ENCODE measurements around the gene ACOT9. TPM values are rescaled to one million over a fixed set of nuclear protein-coding genes. Genes with fewer than 3 reads are reported as not detected.
A peak's percentile ranks its signal among the peaks of the same experiment; 100 is the strongest.
"Not testable (repeated sequence)": the region's sequence is repeated elsewhere in the genome, so short reads cannot be mapped to it uniquely, and the experiment has no call there.

ACOT9 gene
- total RNA-seq, 3 donors from 2014 or later: 20.8 to 28.0 (median 24.6) TPM

DNA sequence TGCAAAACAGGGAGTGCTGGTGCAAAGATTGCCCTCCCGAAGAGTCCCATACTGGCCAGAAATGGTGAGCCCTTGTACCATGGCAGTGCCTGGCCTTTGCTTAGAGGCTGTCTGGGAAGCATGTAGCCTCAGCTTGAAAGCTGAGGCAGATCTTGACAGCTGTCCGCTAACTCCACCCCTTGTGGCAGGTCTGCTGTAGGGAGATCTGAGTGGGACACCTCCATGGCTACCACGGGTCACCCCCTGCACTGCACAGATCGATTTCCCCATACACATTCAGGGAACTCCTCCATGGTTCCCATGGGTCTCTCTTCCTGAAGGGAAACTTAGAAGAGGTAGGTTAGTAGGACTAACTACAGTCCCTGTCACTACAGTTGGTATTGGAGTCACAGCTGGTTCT lies 6.1 kb upstream of the ACOT9 start:
- DNase-seq (no peak), ATAC-seq (no peak)
- Mint-ChIP-seq H3K4me3 (no peak overlapping the region), H3K36me3 (ENCODE audit: insufficient read depth) (no peaks in the 10 kb centered on the region), H3K4me1 (ENCODE audit: low read depth) (peaks cover 12% of the 10 kb centered on the region), H3K27me3 (ENCODE audit: low read depth) (no peaks in the 10 kb centered on the region), H3K9me3 (no peaks in the 10 kb centered on the region)

DNA sequence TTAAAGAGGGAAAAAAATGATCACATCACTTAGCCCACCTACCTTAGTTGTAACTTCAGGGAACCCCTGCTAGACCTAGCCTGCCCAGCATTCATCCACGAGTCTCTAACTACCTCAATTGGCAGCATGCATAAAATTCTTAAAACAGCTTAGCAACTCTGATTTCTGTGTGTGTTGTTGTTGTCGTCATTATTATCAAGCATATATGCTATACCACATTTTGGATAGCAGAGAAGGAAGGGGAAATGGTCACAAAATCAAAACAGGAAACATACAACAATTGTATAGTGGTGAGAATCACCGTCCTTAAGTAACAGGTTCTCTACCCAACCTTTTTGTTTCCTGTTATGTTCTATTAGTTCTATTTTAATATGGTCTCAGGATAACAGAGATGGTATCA lies 2.7 kb upstream of the ACOT9 start:
- H3K4me1 Mint-ChIP-seq (ENCODE audit: low read depth): peaks cover 31% of the 10 kb centered on the region
- no peaks in the 10 kb centered on the region for H3K36me3 Mint-ChIP-seq (ENCODE audit: insufficient read depth)
- no peaks in the 10 kb centered on the region for H3K9me3 Mint-ChIP-seq
- DNase-seq: no peak
- no peak overlapping the region for H3K4me3 Mint-ChIP-seq
- ATAC-seq: no peak
- no peaks in the 10 kb centered on the region for H3K27me3 Mint-ChIP-seq (ENCODE audit: low read depth)

DNA sequence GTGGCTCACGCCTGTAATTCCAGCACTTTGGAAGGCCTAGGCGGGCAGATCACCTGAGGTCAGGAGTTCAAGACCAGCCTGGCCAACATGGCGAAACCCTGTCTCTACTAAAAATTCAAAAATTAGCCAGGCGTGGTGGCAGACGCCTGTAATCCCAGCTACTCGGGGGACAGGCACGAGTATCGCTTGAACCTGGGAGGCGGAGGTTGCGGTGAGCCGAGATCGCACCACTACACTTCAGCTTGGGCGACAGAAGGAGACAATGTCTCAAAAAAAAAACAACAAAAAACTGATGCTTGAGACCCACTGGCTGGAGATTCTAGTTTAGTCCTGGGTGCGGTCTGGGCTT lies 521 bp upstream of the ACOT9 start:
- not testable (repeated sequence) for ATAC-seq, DNase-seq
- H3K4me1 Mint-ChIP-seq (ENCODE audit: low read depth): peaks cover 35% of the 10 kb centered on the region

DNA sequence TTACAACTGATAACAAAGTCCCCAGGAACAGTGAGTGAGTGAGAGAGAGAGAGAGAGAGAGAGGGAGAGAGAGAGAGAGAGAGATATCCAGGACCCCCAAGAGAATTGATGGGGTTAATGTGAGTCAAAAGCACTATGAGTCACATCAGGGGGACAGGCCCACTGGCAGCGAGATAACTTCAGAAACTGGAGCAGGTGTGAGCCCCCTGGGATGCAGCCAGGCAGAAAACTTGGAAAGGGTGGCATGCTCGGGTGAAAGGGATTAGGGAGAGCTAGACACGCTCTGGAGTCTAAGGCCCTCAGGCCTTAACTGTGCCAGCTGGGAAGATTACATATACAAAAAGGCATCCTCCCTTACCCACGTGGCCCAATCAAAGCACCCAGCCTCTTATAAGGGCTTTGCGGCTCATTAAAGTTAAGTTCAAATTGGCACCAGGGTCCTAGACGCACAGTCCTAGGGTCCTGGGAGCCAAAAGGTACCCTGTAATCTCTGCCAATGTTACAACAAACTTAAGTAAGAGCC lies 841 bp downstream of the ACOT9 start:
- Mint-ChIP-seq H3K4me3 (peak overlapping the region; percentile 87), H3K27me3 (ENCODE audit: low read depth) (no peaks in the 10 kb centered on the region), H3K9me3 (no peaks in the 10 kb centered on the region), H3K4me1 (ENCODE audit: low read depth) (peaks cover 35% of the 10 kb centered on the region), H3K36me3 (ENCODE audit: insufficient read depth) (no peaks in the 10 kb centered on the region)
- ATAC-seq (peak; percentile 20 to 29), DNase-seq (no peak)

More for the DNA sequence above, 521 bp upstream of the ACOT9 start:
- H3K27me3 Mint-ChIP-seq (ENCODE audit: low read depth); H3K36me3 Mint-ChIP-seq (ENCODE audit: insufficient read depth); H3K9me3 Mint-ChIP-seq: not testable (repeated sequence)
- peak overlapping the region; percentile 87 for H3K4me3 Mint-ChIP-seq

DNA sequence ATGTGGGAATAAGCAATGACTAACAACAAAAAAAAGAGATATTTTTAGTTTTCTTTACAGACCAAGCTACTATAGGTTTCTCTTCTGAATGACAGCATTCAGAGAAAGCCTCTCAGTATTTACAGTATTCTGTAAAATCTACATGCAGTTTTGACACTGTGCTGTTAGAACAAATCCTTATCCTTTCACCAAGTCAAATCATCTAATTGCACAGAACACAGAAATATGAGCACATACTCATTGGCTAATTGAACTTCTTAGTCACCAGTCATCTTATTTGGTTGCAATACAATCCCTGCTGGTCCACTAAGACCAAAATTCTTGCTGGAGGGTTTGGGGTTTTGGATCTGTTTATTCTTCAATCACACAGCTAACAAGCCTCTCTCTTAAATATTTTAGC lies 5.7 kb downstream of the ACOT9 start:
- Mint-ChIP-seq H3K9me3 (no peaks in the 10 kb centered on the region), H3K27me3 (ENCODE audit: low read depth) (no peaks in the 10 kb centered on the region), H3K4me3 (no peak overlapping the region), H3K36me3 (ENCODE audit: insufficient read depth) (peaks cover 5% of the 10 kb centered on the region), H3K4me1 (ENCODE audit: low read depth) (peaks cover 28% of the 10 kb centered on the region)
- DNase-seq: no peak
- ATAC-seq: peak in 1 of 2 donors; percentile 32

DNA sequence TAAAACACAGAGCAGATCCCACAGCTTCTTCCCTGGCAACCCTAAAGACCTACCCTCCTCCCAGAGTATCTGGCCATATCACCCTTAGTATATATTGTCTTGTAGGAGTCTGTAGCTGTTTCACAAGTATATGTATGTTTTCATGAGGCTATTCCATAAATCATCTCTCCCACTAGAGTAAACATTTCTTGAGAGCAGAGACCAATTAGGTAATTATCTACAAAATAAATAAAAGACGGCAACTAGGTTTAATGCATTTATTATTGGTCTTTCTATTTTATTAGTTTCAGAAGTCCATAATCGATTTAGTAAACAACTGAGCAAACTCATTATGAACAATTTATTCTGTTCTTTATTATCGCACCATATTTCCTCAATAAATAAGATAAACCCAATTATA lies 7.0 kb downstream of the ACOT9 start:
- DNase-seq (no peak), ATAC-seq (no peak)
- Mint-ChIP-seq H3K36me3 (ENCODE audit: insufficient read depth) (peaks cover 9% of the 10 kb centered on the region), H3K27me3 (ENCODE audit: low read depth) (no peaks in the 10 kb centered on the region), H3K4me1 (ENCODE audit: low read depth) (peaks cover 20% of the 10 kb centered on the region), H3K9me3 (no peaks in the 10 kb centered on the region), H3K4me3 (no peak overlapping the region)

DNA sequence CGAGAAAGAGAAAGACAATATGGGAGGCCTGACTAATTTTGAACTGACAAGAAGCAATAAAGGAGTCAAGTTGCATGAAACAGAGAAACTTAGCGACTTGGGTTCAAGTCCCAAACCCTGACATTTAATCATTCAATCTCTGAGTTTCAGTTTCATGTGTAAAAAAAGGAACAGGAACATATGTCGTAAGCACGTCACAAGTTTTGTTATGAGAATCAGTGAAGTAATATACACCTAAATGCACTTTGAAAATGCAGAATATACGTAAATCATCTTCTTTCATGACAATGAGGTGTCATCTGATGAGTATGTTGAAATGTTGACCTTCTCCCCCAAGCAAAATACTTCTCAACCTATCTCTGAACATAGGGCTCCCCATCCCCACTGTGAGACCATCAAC lies 10.4 kb downstream of the ACOT9 start:
- Mint-ChIP-seq H3K36me3 (ENCODE audit: insufficient read depth) (peaks cover 13% of the 10 kb centered on the region), H3K4me3 (no peak overlapping the region), H3K9me3 (no peaks in the 10 kb centered on the region), H3K4me1 (ENCODE audit: low read depth) (peaks cover 16% of the 10 kb centered on the region), H3K27me3 (ENCODE audit: low read depth) (no peaks in the 10 kb centered on the region)
- peak; percentile 79 to 83 for ATAC-seq
- no peak for DNase-seq

DNA sequence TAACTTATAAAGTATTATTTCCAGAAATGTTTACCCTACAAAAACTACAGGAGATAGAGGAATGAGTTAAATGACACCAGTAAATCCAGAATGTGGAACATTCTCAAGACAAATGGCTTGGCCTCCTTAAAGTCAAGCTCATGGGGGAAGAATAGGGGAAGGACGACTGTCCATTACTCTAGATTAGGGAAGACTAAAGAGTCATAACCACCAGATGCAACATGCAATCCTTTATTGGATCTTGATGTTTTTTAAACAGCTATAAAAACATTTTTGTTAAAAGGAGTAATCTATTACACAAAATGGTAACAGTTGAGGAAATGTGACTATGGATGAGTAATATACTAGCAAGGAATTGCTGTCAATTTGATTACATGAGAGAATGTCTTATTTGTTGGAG lies 11.1 kb downstream of the ACOT9 start:
- Mint-ChIP-seq H3K4me1 (ENCODE audit: low read depth) (peaks cover 16% of the 10 kb centered on the region), H3K27me3 (ENCODE audit: low read depth) (no peaks in the 10 kb centered on the region), H3K36me3 (ENCODE audit: insufficient read depth) (peaks cover 13% of the 10 kb centered on the region), H3K4me3 (no peak overlapping the region), H3K9me3 (no peaks in the 10 kb centered on the region)
- no peak for ATAC-seq
- no peak for DNase-seq

DNA sequence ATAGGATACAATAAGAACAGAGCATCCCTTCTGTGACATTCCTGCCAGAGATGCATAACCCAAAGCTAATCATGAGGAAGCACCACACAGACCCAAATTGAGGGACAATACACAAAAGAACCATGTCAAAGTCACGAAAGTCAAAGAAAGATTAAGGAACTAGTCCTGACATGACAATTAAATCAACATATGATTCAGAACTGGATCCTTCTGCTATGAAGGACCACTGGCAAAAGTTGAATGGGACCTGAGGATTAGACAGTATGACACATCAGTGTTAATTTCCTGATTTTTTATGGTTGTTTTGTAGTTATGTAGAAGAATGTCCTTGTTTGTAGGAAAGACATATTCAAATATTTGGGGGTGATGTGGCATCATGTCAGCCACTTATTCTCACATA lies 13.9 kb downstream of the ACOT9 start:
- Mint-ChIP-seq H3K36me3 (ENCODE audit: insufficient read depth) (peaks cover 13% of the 10 kb centered on the region), H3K27me3 (ENCODE audit: low read depth) (no peaks in the 10 kb centered on the region), H3K9me3 (no peaks in the 10 kb centered on the region), H3K4me3 (no peak overlapping the region), H3K4me1 (ENCODE audit: low read depth) (peaks cover 16% of the 10 kb centered on the region)
- ATAC-seq: no peak
- no peak for DNase-seq

DNA sequence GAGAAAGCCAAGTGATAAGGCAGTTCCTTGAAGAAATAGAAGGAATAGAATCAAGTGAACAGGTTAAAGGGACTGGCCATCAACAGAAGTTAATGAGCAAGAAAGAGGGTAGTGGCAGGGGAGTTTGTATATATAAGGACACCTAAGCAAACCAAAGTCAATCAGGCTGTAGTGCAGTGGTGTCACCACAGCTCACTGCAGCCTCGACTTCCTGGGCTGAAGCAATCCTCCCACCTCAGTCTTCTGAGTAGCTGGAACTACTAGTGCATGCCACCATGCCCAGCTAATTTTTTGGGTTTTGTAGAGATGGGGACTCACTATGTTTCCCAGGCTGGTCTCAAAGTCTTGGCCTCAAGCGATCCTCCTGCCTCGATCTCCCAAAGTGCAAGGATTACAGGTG lies 15.9 kb downstream of the ACOT9 start:
- H3K4me1 Mint-ChIP-seq (ENCODE audit: low read depth): peaks cover 5% of the 10 kb centered on the region
- no peaks in the 10 kb centered on the region for H3K9me3 Mint-ChIP-seq
- no peaks in the 10 kb centered on the region for H3K27me3 Mint-ChIP-seq (ENCODE audit: low read depth)
- H3K4me3 Mint-ChIP-seq: no peak overlapping the region
- ATAC-seq (no peak), DNase-seq (no peak)
- H3K36me3 Mint-ChIP-seq (ENCODE audit: insufficient read depth): peaks cover 13% of the 10 kb centered on the region

DNA sequence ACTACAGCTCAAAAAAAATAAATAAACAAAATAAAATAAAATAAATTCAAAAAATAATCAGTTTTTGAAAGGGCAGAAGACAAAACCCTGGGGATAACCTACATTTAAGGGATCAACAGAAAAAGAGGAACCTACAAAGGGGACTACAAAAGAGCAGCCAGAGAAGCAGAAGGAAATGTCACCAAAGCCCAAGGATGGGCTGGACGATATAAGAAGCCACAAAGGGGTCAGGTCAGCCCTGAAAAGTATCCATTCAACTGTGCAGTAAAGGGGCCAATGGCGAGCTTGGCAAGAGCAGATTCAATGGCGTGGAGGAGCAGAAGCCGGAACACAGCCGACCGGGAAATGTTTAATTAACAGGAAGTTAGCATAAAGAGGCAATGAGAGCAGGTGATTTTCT lies 16.9 kb downstream of the ACOT9 start:
- DNase-seq: no peak
- no peaks in the 10 kb centered on the region for H3K9me3 Mint-ChIP-seq
- ATAC-seq: no peak
- H3K27me3 Mint-ChIP-seq (ENCODE audit: low read depth): no peaks in the 10 kb centered on the region
- peaks cover 9% of the 10 kb centered on the region for H3K36me3 Mint-ChIP-seq (ENCODE audit: insufficient read depth)
- no peaks in the 10 kb centered on the region for H3K4me1 Mint-ChIP-seq (ENCODE audit: low read depth)
- H3K4me3 Mint-ChIP-seq: no peak overlapping the region

DNA sequence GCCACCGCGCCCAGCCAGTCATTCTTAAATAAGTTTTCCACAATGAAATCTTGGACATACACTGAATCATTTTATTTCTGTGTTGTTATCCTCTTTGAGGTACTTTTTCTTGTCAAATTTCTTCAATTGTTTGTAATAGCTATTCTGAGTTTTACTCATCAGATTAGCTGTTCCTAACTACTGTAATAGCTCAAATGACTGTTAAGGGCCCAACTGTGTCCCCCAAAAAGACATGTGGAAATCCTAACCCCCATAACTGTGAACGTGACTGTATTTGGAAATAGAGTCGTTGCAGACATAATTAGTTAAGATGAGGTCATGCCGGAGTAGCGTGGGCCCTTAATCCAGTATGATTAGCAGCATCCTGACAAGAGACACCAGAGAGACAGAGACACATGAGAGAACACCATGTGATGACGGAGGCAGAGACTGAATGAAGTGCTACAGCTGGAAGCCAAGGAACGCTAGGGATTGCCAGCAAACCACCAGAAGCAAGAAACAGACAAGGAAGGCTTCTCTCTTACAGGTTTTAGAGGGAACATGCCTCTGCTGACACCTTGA lies 22.9 kb downstream of the ACOT9 start:
- Mint-ChIP-seq H3K4me3 (no peak overlapping the region), H3K36me3 (ENCODE audit: insufficient read depth) (peaks cover 10% of the 10 kb centered on the region)
- no peak for ATAC-seq

DNA sequence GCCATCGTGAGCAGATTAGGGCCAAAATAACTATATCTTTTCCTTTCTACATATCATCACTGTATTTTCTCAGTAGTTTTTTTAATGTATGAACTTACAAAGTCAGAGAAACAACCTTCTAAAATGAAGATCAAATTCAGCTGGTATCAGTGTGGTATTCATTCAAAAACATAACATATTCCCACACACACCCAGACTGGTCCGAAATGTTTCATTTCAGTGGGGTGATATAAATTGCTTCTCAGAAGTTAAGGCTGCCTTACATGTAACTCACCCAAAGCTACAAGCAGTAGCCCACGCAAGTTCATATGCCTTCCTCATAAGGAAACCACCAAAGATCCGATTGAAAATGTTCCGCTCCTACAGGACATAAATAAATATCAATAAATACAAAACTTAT lies 37.8 kb downstream of the ACOT9 start:
- ATAC-seq (no peak), DNase-seq (no peak)
- Mint-ChIP-seq H3K4me1 (ENCODE audit: low read depth) (no peaks in the 10 kb centered on the region), H3K36me3 (ENCODE audit: insufficient read depth) (peaks cover 4% of the 10 kb centered on the region), H3K4me3 (no peak overlapping the region), H3K9me3 (no peaks in the 10 kb centered on the region), H3K27me3 (ENCODE audit: low read depth) (no peaks in the 10 kb centered on the region)

More for the DNA sequence above, 22.9 kb downstream of the ACOT9 start:
- H3K27me3 Mint-ChIP-seq (ENCODE audit: low read depth): no peaks in the 10 kb centered on the region
- no peak for DNase-seq
- H3K4me1 Mint-ChIP-seq (ENCODE audit: low read depth): no peaks in the 10 kb centered on the region
- H3K9me3 Mint-ChIP-seq: no peaks in the 10 kb centered on the region

DNA sequence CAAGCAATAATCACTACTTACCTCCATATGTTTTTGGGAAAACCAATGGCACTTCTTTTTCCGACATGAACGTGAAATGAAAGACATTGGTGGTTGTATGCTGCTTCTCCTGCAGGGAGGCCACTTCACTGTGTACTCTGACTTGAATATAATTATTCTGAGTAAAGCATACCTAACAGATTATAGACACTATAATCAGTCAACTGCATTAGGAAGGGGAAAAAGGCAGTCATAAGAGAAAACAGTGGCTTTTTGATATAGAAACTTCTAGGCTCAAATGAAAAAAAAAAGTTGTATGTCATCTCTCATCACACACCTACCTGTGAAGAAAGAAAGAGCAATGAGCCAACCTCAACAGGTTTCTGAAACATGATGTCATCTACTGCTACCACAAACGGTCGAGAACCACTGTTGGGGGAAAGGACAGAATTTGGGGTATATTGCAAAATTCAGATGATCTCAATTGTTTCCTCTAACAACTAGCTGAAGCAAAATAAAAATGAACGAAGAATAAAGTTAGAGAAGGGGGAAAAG lies 38.3 kb downstream of the ACOT9 start:
- no peak for DNase-seq
- Mint-ChIP-seq H3K27me3 (ENCODE audit: low read depth) (no peaks in the 10 kb centered on the region), H3K4me1 (ENCODE audit: low read depth) (no peaks in the 10 kb centered on the region), H3K4me3 (no peak overlapping the region), H3K36me3 (ENCODE audit: insufficient read depth) (peaks cover 4% of the 10 kb centered on the region), H3K9me3 (no peaks in the 10 kb centered on the region)
- ATAC-seq: no peak

DNA sequence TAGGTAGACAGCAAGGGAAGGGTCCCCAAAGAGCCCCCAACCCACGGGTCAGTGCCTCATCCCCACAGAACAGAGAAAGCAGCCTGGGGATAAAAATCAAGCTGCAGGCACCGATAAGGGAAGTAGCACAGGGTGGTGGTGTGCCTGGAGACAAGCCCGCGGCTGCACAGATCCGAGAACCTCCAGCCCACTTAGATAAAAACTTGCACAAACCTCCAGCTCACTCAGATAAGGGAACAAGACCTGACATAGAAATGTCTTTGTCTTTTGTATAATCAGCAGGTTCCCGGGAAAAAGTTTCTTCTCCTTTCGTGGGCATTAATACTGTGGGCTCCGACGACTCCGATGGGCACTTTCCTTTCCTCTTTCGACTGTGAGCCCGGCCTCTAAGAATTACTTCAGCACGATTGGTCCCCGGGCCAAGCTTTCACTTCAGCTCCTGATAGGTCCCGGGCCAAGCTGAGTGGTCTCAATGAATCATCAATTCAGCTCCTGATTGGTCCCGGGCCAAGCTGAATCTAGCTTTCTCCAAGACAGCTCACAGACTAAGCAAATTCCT lies 43.4 kb downstream of the ACOT9 start:
- Mint-ChIP-seq H3K4me1 (ENCODE audit: low read depth) (no peaks in the 10 kb centered on the region), H3K9me3 (no peaks in the 10 kb centered on the region), H3K27me3 (ENCODE audit: low read depth) (no peaks in the 10 kb centered on the region), H3K36me3 (ENCODE audit: insufficient read depth) (peaks cover 4% of the 10 kb centered on the region), H3K4me3 (peak overlapping the region; percentile 48)
- peak; percentile 20 for DNase-seq
- peak; percentile 43 to 92 for ATAC-seq
